AG04449 (cell line): Measurements from ENCODE around the gene MIX23.
A peak's percentile ranks its signal among the peaks of the same experiment; 100 is the strongest.
"Not testable (repeated sequence)": the region's sequence is repeated elsewhere in the genome, so short reads cannot be mapped to it uniquely, and the experiment has no call there.

Experiments used
- CTCF ChIA-PET: fragments of 350-600 bp; formaldehyde crosslinking; extraction: SDS; loops from one replicate; lab custom pipeline; 2021; ENCODE audit warnings: antibody characterized with exemption; lab: Yijun Ruan, JAX
- POLR2A ChIA-PET: fragments of 400-600, 350-600 bp; formaldehyde crosslinking; extraction: SDS; loops from one replicate; lab custom pipeline; 2020; ENCODE audit warnings: antibody characterized with exemption, inconsistent platforms; lab: Yijun Ruan, JAX
- DNase-seq: peaks from one replicate; pipeline ENCODE4 v3.0.0-alpha.2; 2010; ENCODE audit warnings: low read depth, low spot score
- H3K4me3 ChIP-seq: 2 replicates; pipeline ENCODE4 v1.5.1; 2011; ENCODE audit warnings: low read depth, mild to moderate bottlenecking, control low read depth, low read length
- CTCF ChIP-seq: IDR thresholded peaks from one replicate; pipeline ENCODE4 v1.5.1; 2011; ENCODE audit warnings: mild to moderate bottlenecking, moderate library complexity, low read length, control low read depth, inconsistent platforms; ENCODE audit not compliant: insufficient read depth; ENCODE audit errors: missing control alignments

Gene MIX23

GRCh38 chr3:122383771-122384697 lies 1.0 kb upstream of the MIX23 start, which contains the start of gene FAM162A:
TSS of gene FAM162A (plus strand) at chr3:122384182. CDS start at chr3:122384266, 84 bp downstream.
- peak within 1 kb of the TSS; percentile 78 for H3K4me3 ChIP-seq
- ChIA-PET CTCF (interaction anchor here (0.6 to 3.9 kb wide), 16 partner anchors 9 to 844 kb away, joined by 3 to 47 read pairs (median 4); partner anchors contain the start of gene WDR5B), POLR2A (interaction anchor here (1.0 kb wide), 5 partner anchors 9 to 295 kb away, joined by 3 to 9 read pairs (median 5); no protein-coding TSS in a partner anchor)
- DNase-seq: peak; percentile 36
- TF ChIP-seq CTCF: peak; percentile 73

GRCh38 chr3:122377975-122378374 lies 5.1 kb downstream of the MIX23 start:
- ChIA-PET CTCF (no interaction called here), POLR2A (no interaction called here)
- H3K4me3 ChIP-seq: no peak overlapping the region
- TF ChIP-seq CTCF: no peak
- no peak for DNase-seq

GRCh38 chr3:122374034-122374433 lies 9.0 kb downstream of the MIX23 start:
- CTCF ChIA-PET: no interaction called here
- no peak overlapping the region for H3K4me3 ChIP-seq
- no peak for DNase-seq
- POLR2A ChIA-PET: no interaction called here
- TF ChIP-seq CTCF: no peak

- CTCF ChIA-PET: no interaction called here
- no peak for TF ChIP-seq CTCF
Measured at GRCh38 chr3:122366379-122366749, 16.7 kb downstream of the MIX23 start.

GRCh38 chr3:122365582-122366378 lies 17.3 kb downstream of the MIX23 start:
- DNase-seq, POLR2A ChIA-PET, CTCF ChIA-PET, H3K4me3 ChIP-seq: not testable (repeated sequence)

More at GRCh38 chr3:122366379-122366749, 16.7 kb downstream of the MIX23 start:
- DNase-seq: no peak
- POLR2A ChIA-PET: no interaction called here
- H3K4me3 ChIP-seq: no peak overlapping the region

GRCh38 chr3:122365073-122365472 lies 18.0 kb downstream of the MIX23 start:
- DNase-seq: no peak
- no peak for TF ChIP-seq CTCF
- ChIA-PET CTCF (no interaction called here), POLR2A (no interaction called here)
- no peak overlapping the region for H3K4me3 ChIP-seq
